NCI-H69 (cell line): Measurements from ENCODE around the gene KLHL13.
"Not testable (repeated sequence)": the region's sequence is repeated elsewhere in the genome, so short reads cannot be mapped to it uniquely, and the experiment has no call there.

Experiments used
- DNase-seq: peaks from one replicate; lab custom pipeline; 2025; lab: John Stamatoyannopoulos, UW

KLHL13 gene

GRCh38 chrX:117992192-117992723 is 124.4 kb downstream of the KLHL13 start:
- no peak for DNase-seq

DNA sequence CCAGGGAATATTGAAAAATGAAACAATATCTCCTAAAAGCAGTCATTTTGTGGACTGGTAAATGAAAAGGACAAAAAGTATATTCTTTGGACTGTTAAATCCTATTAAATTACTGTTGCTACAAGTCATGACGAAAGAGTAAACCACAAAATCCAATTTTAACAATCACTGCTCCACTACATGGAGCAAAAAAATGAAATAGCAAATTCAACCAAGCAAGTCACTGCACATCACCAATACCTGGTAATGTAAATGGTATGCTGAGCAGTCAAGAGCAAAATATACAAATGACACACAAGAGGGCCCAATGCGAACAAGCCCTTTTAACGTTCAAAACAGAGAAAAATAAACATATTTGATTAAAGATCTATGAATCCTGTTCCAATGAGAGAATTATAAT is 126.2 kb downstream of the KLHL13 start:
- no peak for DNase-seq

- peak; percentile 28 for DNase-seq
These were observed 127.1 kb downstream of the KLHL13 start for GRCh38 chrX:117989512-117989911.

DNA sequence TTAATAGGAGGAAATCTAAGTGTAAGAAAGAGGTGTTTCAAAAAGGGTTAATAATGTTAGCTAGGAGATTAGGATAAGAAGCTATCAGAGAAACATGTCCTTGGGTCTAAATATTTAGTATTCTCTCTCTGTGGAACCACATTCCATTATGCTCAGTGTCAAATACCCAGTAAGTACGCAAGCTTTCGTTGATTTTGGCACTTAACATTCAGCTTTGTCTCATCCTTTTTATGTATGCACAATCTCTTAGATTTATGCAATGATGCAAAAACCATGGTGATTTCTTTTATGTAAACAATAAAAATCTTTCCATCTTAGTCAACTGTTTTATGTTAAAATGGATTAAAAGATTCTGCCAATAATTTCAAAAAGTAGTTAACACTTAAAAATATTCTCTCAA is 129.2 kb downstream of the KLHL13 start:
- DNase-seq, result no peak

GRCh38 chrX:117985241-117985640 is 131.4 kb downstream of the KLHL13 start:
- DNase-seq, result peak; percentile 50

GRCh38 chrX:117982694-117983392 is 133.8 kb downstream of the KLHL13 start:
- peak; percentile 25 for DNase-seq

- no peak for DNase-seq
These were observed 138.2 kb downstream of the KLHL13 start for GRCh38 chrX:117978402-117978801.

DNA sequence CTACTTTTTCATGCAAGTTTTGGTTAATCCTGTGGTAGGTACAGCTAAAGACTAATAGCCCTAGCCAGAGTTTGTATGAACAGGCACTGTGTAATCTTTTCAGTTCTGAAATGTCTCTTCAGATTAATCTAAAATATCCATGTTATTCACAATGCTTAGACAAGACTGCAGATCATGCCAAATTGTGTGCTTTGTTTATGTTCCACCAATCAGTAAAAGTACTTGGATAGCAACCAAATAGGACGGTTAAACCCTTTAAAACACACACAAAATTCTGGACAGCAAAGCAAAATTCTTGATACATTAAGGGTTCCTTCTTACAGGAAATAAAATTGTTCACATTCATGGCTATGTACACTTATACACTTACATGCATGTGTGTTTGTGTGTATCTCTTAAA is 139.1 kb downstream of the KLHL13 start:
- no peak for DNase-seq

GRCh38 chrX:117973110-117973807 is 143.4 kb downstream of the KLHL13 start:
- DNase-seq, result peak; percentile 73

DNA sequence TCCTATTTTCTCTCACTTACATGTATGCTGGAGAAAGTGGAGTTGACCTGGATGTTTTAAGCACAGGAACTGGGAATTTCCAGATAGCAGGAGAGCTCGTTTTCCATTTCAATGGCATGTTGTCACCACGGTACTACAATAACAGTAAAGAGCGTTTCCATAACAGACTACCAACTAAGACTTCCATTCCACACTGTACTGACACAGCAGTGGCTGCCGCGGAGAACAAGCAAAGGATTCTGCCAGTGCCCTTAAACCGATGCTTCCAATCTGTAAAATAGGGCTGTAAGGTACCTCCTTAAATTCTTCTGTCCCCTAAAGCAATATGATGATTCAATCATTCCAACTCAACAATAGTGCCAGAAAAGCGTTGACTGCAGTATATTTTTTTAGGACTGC is 143.9 kb downstream of the KLHL13 start:
- peak; percentile 66 for DNase-seq

DNA sequence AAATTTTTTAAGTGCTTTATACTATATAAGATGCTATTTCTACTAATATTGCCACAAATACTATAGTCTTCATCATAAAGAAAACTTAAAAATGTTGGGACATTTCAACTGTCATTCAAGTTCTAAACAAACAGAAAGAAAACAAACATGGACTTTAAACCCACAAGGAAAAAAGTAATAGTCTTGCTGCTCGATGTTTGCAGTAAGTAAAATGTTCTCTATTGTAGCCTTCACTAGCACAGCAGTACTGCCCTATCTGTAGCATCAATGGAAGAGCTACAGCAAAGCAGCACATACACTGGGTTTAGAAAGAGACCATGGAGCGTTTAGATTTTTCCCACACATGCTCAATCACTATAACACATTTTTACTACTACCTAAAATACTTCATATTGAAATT is 146.8 kb downstream of the KLHL13 start:
- DNase-seq, result peak; percentile 65

- DNase-seq, result peak; percentile 96
These were observed 147.3 kb downstream of the KLHL13 start for GRCh38 chrX:117969328-117969727.

DNA sequence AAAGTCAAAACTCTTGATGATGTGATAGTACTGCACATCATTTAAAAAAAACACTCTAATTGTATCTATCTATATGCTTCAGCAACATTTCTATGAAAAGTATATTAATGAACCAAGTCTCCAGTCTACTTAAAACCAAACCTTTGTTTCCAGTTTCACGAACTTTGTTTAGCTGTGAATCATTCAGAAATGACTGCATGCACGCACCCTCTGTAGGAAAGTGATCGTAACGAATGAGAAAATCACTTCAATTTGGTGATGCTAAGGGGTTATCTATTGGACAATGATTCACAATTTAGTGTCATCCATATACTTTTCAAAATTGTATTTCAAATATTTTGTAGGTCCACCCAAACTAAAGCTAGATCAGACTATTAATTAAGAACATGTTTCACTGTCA is 157.6 kb downstream of the KLHL13 start:
- no peak for DNase-seq

DNA sequence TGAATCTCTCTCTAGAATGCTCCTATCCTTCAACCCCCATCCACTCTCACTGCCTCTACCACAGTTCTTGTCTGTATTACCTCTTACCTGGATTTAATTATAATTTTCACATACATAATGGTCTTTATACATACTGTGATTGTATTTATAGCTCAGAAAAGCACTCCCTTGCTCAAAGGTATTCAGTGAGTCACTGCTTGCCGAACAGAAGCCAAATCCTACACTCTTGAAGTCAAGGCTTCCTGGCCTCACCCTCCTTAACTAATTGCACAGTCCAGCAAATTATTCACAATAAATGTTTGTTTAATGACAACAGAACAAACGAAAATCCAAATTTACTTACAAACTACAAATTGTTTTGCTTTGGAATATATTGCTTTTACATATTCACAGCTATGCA is 159.5 kb downstream of the KLHL13 start:
- peak; percentile 61 for DNase-seq

GRCh38 chrX:117939296-117939695 is 177.3 kb downstream of the KLHL13 start:
- not testable (repeated sequence) for DNase-seq

DNA sequence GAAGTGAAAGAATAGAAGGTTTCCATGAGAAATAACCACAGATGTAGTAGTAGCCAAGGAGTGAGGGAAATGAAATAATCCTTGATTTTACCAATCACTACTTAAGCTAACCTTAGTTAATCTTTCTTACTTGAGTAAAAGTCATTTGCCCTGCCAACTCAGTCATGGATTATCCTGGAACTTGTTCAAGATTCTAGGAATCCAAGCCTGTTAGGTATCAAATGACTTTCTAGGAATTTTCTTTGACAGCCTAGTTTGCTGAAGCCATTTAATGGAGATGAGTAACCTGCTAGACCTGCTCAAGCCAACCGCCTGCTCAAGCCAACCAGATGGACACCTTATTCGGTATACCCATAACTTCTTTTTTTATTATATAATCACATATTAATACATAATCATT is 180.5 kb downstream of the KLHL13 start:
- DNase-seq, result no peak

GRCh38 chrX:117930116-117930515 is 186.5 kb downstream of the KLHL13 start:
- not testable (repeated sequence) for DNase-seq

DNA sequence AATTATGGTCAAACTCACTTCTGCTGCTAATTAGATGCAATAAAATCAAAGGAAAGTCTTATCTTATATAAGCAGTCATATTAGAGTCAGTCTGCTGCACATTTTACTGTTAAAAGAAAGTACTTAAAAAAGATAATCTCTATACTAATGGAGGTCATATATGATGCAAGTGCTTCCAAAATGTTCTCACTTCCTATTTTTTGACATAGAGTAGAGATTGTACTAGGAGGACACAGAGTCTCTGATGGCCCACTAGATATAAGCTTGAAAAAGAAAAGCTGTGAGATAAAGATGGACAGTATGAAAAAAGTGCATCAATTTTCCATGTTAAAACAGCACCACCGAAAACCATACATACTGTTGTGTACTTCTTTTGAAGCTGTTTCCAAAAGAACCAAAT is 196.9 kb downstream of the KLHL13 start:
- no peak for DNase-seq

DNA sequence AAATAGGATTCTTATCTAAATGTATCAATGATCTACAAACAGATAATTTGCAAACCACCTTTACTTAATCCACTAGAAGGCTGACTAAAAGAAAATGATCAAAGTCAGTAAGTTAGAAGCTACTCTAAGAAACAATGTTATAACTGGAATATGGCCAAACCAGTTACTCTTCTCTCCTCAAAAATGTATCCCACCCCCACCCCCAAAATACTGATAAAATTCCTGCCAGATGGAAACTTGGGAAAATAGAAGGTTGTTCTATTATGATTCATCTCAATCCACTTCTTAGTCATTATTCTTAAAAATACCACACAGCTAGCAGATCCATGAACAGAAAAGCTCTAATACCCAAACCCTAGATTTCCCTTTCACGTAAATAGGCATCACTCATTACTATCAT is 206.4 kb downstream of the KLHL13 start:
- DNase-seq, result no peak

- no peak for DNase-seq
These were observed 218.4 kb downstream of the KLHL13 start for GRCh38 chrX:117898226-117898625.

GRCh38 chrX:117895418-117895817 is 221.2 kb downstream of the KLHL13 start:
- DNase-seq, result no peak

GRCh38 chrX:117892469-117892868 is 224.1 kb downstream of the KLHL13 start:
- DNase-seq, result no peak

DNA sequence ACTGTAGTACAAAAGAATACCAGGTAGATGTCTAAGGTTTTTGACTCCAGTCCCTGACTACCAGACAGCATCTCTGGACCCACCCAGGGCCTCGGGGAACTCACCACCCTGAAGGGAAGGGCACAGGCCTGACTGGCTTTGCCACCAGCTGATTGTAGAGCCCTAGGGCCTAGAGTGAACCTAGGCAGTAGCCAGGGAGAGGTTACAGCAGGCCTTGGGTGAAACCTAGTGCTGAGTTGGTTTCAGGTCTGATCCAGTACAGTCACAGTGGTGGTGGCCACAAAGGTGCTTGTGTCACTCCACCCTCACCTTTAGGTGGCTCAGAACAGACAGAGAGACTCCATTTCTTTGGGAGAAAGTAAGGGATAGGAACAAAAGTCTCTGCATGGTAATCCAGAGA is 244.8 kb downstream of the KLHL13 start:
- DNase-seq, result no peak
